IPS DF 4.7 (cell line): ENCODE results near the gene LSM7.

Experiments used
- DNase-seq: peaks from one replicate; pipeline ENCODE4 v3.0.0-alpha.2; 2013; ENCODE audit warnings: low spot score; ENCODE audit errors: extremely low read depth

The LSM7 gene

GRCh38 chr19:2305452-2306280 lies 22.7 kb downstream of the LSM7 start:
- DNase-seq = no peak

DNA sequence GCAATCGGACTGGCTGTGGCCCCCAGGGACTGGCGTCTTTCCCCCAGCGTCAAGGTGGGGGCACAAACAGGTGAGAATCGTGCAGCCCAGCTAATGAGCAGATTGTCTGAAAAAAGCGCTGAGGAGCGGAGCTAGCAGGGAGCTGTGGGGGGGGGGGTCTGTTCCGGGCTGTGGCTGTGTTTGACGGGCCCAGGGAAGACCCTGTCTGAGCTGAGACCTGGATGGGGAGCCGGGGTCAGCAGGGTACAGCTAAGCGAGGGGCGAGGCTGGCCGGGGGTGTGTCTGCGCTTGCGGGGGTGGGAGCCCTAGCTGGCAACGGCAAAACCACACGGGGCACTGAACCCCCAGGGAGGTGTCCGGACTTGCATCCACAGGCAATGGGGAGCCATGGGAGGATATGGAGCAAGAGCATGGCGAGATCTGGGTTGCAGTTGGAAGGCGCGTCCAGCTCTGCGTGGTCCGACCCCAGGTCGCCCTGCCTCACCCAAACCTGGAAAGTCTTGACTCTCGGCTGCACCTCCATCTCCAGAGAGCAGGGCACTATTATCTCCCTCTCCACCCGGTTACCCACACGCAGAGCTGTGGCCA lies 25.1 kb downstream of the LSM7 start:
- DNase-seq = no peak

DNA sequence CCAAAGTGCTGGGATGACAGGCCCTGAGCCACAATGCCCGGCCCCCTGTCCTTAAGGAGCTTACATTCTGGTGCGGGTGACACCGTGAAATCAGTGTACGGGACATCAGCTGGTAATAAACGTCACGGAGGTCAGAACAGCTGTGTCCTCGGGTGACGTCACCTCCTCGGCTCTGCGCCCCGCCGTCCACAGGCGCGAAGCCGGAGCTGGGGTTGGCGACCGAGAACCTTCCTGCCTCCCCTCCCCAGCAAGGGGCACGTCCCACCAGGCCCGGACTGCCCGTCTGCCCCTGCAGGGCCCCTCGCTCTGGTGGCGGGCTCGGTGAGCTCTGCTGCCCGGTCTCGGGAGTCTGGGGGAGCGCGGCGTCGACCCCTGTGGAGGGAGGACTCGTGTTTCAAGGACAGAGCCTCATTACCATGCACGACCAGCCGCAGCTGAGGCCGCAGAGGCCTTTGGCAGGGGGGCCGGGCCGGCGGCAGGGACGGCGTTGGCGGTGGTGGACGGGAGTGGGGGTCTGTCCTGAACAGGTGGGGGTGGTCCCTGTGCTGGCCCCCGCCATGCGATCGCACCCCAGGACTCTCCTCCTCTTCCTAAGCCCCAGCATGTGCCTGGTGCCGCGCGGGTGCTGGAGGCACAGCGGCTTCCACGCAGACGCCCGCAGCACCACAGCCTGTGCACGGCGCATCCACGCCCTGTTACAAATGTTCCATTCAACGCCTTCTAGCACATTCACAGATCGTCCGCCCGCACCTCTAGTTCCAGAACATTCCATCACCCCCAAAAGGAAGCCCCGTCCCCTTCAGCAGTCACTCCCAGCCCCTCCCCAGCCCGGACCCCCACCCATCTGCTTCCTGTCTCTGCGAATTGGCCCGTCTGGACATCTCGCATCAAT lies 25.8 kb downstream of the LSM7 start:
- no peak for DNase-seq

DNA sequence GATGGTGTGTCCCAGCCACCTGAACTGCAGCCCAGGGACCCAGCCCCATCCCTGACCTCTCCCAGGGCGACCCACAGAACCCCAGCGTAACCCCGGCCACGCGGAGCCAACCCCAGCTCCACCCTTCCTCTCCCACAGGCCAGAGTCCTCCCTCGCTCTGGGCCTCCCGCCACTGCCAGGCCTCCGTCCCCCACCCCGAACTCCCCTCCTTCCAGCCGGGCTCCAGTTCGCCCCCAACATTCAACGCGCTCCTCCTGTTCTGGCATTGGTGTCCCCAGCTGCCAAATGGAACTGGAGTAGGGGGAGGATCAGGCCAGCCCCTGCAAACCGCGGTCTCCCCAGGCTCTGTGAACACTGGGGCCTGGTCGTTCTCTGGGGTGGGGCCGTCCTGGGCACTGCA lies 27.9 kb downstream of the LSM7 start:
- no peak for DNase-seq

GRCh38 chr19:2296141-2296540 lies 32.2 kb downstream of the LSM7 start:
- DNase-seq = no peak

DNA sequence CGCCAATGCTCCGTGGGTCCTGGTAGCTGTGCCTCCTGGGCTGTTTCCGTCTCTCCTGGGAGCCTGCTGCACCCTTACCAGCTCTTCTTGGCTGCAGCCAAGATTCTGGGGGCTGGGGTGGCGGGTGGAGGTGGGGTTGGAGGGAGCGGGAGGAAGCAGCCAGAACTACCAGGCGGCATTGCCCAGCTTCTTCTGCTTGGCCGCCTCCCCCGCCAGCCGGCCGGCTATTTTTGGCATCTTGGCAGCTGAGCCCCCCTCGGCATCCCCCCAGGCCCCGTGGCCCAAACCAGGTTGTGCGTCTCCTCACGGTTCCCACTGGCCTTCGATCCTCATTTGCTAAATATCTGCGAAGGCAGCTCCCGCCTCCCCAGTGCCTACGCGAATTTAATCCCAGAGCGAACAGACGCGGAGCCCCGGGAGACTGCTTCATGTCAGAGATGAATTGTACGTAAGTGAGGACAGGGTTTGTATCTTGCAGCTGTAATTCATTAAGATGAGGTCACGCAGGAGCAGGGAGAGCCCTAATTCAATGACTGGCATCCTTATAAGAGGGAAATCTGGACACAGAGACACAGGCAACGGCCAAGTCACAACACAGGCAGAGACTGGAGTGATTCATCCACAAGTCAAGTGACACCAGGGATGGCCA lies 33.6 kb downstream of the LSM7 start:
- DNase-seq = no peak

DNA sequence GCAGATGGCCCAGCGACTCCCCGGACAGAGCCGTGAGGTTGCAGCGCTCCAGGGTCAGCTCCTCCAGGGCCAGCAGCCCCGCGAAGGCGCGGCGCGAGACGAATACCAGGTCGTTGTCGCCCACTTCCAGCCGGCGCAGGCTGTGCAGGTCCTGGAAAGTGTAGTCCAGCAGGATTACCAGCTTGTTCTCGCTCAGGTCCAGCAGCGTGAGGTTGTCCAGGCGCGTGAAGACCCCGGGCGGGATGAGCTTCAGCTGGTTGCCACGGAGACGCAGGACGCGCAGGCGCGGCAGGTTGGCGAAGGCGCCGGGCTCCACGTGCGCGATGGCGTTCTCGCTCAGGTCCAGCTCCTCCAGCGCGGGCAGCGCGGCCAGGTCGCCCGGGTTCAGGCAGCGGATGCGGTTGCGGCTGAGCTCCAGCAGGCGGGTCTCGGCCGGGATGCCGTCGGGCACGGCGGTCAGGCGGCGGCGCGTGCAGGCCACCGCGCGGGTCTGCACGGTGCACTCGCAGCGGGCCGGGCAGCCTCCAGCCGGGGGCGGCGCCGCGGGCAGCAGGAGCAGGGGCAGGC lies 37.1 kb downstream of the LSM7 start:
- DNase-seq = no peak

DNA sequence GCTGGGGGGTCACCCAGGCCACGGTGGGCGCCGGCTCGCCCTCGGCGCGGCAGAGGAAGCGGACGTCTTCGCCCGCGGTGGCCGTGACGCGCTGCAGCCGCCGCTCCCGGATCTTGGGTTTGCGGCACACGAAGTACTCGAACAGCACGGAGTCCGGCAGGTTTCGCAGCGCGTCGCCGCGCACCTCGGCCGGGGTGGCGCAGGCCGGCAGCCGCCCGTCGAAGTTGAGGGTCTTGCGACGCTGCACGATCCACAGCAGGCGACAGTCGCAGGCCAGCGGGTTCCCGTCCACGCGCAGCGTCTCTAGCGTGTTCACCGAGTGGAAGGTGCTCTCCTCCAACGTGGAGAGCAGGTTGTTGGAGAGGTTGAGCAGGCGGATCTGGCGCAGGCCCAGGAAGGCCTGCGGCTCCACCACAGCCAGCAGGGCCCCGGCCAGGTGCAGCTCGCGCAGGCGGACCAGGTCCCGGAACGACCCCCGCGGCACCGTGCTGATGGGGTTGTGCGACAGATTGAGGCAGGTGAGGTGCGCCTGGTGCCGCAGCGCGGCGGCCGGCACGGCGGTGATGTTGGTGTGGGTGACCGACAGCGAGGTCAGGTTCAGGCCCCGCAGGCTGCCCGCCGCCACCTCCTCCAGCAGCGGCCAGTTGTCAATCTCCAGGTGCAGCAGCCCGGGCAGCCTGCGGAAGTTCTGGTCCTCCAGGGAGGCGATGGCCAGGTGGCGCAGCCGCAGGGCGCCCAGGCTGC lies 37.8 kb downstream of the LSM7 start:
- DNase-seq = no peak

DNA sequence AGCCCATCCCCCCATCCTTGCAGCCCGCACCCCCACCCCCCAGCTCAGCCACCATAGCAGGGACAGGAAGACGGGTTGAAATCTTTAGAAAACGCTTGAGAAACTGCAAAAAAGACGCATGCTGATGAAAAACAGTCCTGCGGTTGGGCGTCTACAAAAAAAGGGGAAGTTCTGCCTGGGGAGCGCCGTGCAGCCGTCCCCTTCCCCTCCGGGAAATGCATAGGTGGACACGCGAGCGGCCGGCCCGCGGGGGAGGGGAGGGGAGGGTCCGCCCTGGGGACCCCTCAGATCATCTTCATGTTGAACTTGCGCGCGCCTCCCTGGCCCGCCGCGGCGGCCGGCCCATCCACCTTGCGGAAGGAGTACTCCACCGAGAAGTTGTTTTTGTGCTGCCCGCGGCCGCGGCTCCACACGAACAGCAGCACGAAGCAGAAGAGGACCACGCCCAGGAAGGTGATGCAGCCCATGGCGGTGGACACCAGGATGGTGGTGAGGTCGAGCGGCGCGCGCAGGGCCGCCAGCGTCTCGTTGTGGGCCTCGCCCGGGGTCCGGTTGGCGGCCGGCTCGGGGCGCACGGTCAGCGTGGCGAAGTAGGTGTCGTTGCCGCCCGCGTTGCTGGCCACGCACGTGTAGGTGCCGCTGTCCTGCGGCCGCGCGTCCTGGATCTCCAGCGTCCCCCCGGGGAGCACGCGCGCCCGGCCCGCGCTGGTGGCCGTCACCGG lies 38.5 kb downstream of the LSM7 start:
- DNase-seq = no peak

GRCh38 chr19:2288818-2289713 lies 39.3 kb downstream of the LSM7 start:
- no peak for DNase-seq

DNA sequence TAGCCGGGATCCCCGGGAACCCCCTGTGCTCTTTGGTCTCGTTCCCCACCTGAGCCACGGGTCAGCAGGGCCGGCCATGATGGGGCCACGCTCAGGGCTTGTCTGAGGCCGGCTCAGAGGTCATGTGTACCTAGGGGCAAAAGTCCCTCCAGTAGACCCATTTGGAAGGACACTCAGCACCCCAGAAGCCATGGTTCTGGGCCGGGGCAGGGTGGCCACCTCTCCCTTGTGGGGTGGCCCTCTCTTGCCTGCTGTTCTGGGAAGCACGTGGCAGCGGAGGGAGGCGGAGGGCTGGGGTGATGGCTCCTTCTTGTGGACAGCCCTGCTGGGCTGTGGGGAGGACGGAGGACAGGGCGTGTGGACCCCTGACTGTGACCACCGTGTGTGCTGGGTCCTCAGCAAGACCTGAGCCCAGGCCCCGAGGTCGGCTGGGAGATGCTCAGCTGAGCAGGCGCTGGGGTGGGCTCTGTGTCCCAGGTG lies 40.0 kb downstream of the LSM7 start:
- no peak for DNase-seq

GRCh38 chr19:2287585-2288337 lies 40.6 kb downstream of the LSM7 start:
- DNase-seq = no peak

DNA sequence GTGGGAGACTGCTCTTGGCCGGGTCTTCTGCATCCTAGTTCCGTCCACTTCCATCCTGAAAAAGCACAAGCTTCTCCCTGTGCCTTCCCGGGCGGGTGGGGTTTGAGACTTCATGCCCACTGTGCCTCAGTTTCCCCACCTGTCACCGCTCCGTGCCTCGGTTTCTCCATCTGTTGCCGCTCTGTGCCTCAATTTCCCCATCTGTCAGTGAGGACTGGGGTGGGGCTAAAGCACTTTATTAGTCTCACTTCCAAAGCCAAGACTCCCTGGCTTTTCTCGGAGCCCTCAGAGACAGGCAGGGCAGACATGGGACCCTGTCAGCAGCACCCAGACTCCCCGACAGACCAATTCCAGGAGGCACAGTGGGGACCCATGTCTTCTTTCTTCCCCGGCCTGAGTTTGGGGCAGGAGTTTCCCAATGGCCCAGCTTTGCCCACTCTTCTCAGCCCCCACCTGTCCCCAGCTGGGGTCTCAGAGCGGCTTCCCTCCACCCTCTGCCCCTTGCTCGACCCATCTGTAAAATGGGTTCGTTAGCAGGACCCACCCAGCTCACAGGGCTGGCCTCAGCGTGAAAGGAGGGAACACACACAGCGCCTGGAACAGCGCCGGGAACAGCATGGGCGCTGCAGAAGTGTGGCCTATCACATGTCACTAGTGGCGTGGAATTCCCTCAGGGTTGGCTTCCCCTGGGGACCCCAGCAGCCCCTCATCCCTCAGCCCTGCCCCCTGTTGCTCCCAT lies 41.8 kb downstream of the LSM7 start:
- no peak for DNase-seq

GRCh38 chr19:2283835-2284507 lies 44.4 kb downstream of the LSM7 start:
- no peak for DNase-seq

DNA sequence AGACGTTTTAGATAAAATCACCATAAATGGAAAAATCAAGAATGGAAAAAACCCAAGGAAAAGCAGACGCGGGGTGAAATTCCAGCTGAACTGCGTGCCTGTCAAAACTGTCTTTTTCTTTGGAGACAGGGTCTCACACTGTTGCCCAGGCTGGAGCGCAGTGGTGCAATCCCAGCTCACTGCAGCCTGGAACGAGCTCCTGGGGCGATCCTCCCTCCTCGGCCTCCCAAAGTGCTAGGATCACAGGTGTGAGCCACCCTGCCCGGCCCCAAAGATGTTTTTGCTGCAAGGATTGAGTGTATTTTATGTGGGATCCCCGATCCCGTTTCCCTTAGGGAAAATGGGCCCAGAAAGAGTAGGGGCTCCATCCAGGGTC lies 45.5 kb downstream of the LSM7 start:
- no peak for DNase-seq

DNA sequence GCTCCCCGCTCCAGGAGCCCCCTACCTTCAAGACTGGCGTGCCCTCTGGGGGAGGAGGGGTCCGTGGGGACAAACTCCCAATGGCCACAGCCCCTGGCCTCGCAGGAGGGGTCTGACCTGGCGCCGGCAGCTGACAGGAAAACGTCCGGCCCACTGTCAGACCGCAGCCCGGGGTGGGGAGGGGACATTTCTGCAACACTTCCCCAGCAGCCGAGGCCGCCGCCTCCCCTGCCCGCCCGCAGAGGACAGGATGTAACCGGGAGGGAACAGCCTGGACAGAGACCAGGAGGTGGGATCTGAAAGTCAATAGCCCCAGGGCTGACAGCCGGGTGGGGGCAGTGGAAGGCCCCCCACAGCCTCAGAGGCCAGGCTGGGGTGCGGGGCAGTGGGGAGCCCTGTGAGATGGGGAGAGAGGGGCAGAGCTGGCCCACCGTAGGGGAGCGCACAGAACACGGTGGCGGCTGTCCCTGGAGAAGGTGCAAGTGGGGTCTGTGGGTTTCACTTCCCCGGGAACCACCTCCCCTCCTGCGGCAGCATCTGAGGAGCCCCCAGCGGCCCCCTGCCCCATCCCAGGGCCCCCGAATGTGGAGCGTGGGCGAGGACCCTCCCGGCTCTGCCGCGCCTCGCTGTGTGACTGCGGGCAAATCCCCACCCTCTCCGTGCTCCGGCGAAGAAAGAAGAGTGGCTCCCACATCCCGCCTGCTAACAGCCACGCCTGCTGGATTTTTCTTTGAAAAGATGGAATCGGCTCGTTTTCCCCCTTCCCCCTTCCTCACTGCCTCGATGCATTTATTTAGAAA lies 46.1 kb downstream of the LSM7 start, which contains the start of gene PEAK3:
TSS of gene PEAK3 (minus strand) at position 114 of the 800 bp plus-strand sequence. CDS start 1,244 bp downstream, outside the sequence.
- no peak for DNase-seq
